GM12801 (cell line): ENCODE data around the gene UEVLD.

ENCODE experiments used
- CTCF ChIP-seq: IDR thresholded peaks from one replicate; pipeline ENCODE4 v1.5.1; 2011; ENCODE audit warnings: control low read depth; ENCODE audit not compliant: insufficient read length; ENCODE audit errors: extremely low read depth

Gene UEVLD

DNA sequence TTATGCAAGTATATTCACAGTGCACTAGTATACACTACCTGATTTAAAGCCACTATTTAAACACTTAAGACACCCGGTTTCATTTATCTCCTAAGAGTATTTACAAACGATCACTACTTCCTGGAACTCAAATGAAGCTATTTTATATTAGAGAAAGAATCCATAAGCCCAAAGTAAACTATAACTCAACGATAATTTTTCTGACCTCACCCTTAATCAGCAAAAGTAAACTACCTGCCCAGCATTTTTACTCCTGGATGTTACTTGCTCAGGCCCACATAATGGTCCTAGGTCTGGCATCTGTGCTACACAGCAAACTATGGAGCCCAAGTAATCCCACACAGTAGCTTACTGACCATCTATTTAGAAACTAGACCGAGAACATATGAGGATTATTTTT lies 95.2 kb downstream of the UEVLD start:
- no peak for TF ChIP-seq CTCF

DNA sequence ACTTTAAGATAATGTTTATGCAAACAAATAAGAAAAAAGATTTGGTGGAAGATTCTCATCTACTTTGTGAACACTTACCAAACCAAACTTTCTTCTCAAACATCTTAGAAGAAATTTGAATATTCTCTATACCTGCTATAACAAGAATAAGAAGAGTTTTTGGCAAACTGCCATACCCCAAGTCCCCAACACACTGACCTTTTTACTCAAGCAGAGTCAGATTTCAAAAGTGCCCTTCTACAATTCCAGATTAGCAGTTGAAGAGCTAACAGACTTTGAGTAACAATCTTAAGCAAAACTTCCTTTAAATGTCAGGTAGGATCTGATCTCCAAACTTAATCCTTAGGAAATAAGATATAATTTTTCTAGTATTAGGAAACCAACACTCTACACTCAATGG lies 95.6 kb downstream of the UEVLD start:
- no peak for TF ChIP-seq CTCF

GRCh38 chr11:18491924-18492323 lies 96.6 kb downstream of the UEVLD start:
- TF ChIP-seq CTCF = no peak

- TF ChIP-seq CTCF = no peak
Observed at GRCh38 chr11:18490736-18491485, 97.6 kb downstream of the UEVLD start.

GRCh38 chr11:18490319-18490718 lies 98.2 kb downstream of the UEVLD start:
- no peak for TF ChIP-seq CTCF

DNA sequence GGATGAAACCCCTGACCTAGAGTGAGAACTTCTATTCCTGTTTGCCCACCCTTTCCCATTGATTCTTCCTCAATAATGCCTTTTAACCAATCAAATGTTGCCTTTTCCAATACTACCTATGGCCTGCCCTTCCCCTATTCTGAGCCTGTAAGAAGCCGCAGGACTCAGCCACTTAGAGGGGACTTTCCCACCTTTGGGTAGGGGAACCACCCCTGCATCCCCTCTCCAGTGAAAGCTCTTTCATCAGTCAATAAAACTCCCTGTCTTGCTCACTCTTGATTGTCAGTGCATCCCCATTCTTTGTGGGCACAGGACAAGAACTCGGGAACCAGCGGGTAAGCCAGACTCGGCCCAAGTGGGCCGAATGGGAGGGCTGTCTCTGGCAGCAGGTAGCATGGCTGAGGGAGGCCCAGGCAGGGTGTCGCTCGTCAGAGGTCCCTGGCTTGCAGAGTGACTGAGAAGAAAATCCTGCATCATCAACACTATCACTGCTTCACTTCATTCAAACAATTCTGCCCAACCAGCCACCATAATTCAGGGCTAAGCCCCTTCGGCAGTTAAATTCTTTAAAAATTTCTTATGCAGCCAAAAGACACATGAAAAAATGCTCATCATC lies 102.5 kb downstream of the UEVLD start:
- no peak for TF ChIP-seq CTCF
